Smooth muscle cell of the brain vasculature (primary cell): Measurements from ENCODE around the gene SMYD3.

ENCODE experiments used
- DNase-seq: peaks from one replicate; pipeline ENCODE4 v3.0.0-alpha.2; 2012; ENCODE audit warnings: low read depth, low spot score

The SMYD3 gene

GRCh38 chr1:246417152-246417812 is 89.8 kb downstream of the SMYD3 start:
- no peak for DNase-seq

GRCh38 chr1:246416261-246416660 is 90.8 kb downstream of the SMYD3 start:
- DNase-seq, result no peak

- no peak for DNase-seq
These were observed 92.1 kb downstream of the SMYD3 start for GRCh38 chr1:246415028-246415427.

GRCh38 chr1:246413430-246413829 is 93.6 kb downstream of the SMYD3 start:
- no peak for DNase-seq

GRCh38 chr1:246404078-246404477 is 103.0 kb downstream of the SMYD3 start:
- peak; percentile 36 for DNase-seq

- DNase-seq, result no peak
These were observed 108.8 kb downstream of the SMYD3 start for GRCh38 chr1:246398126-246398813.

- DNase-seq, result no peak
These were observed 110.0 kb downstream of the SMYD3 start for GRCh38 chr1:246397046-246397445.

GRCh38 chr1:246396322-246396721 is 110.8 kb downstream of the SMYD3 start:
- no peak for DNase-seq

GRCh38 chr1:246394121-246394520 is 113.0 kb downstream of the SMYD3 start:
- DNase-seq, result no peak

GRCh38 chr1:246390855-246391254 is 116.2 kb downstream of the SMYD3 start:
- DNase-seq, result no peak

- DNase-seq, result no peak
These were observed 122.5 kb downstream of the SMYD3 start for GRCh38 chr1:246384616-246385015.

GRCh38 chr1:246383791-246384190 is 123.3 kb downstream of the SMYD3 start:
- no peak for DNase-seq

- DNase-seq, result no peak
These were observed 123.9 kb downstream of the SMYD3 start for GRCh38 chr1:246383239-246383589.

GRCh38 chr1:246382589-246383238 is 124.4 kb downstream of the SMYD3 start:
- DNase-seq, result no peak

- DNase-seq, result no peak
These were observed 125.6 kb downstream of the SMYD3 start for GRCh38 chr1:246381452-246381851.

- no peak for DNase-seq
These were observed 129.4 kb downstream of the SMYD3 start for GRCh38 chr1:246377625-246378153.

GRCh38 chr1:246373828-246374569 is 133.1 kb downstream of the SMYD3 start:
- no peak for DNase-seq

- no peak for DNase-seq
These were observed 134.5 kb downstream of the SMYD3 start for GRCh38 chr1:246372559-246372958.

- DNase-seq, result no peak
These were observed 140.0 kb downstream of the SMYD3 start for GRCh38 chr1:246367041-246367440.

GRCh38 chr1:246365708-246366107 is 141.4 kb downstream of the SMYD3 start:
- no peak for DNase-seq

GRCh38 chr1:246364415-246364941 is 142.6 kb downstream of the SMYD3 start:
- no peak for DNase-seq
